Bronchial epithelial cell (primary cell): Measurements from ENCODE around the gene BTC. TPM values are rescaled to one million over a fixed set of nuclear protein-coding genes. Genes with fewer than 3 reads are reported as not detected.

Experiments
- DNase-seq: peaks from one replicate; pipeline ENCODE4 v3.0.0-alpha.2; 2010; ENCODE audit warnings: low read depth
- FAIRE-seq: peaks from 2 replicates; lab custom pipeline; 2011; peaks lifted over from hg19 to GRCh38; lab: Jason Lieb, UNC
- H3K27me3 ChIP-seq: 2 replicates; pipeline ENCODE4 v1.5.1; 2011; ENCODE audit warnings: low read length; ENCODE audit not compliant: control insufficient read depth, insufficient read depth
- H3K36me3 ChIP-seq: 2 replicates; pipeline ENCODE4 v1.5.1; 2011; ENCODE audit warnings: low read length; ENCODE audit not compliant: control insufficient read depth, insufficient read depth
- H3K4me3 ChIP-seq: 2 replicates; pipeline ENCODE4 v1.5.1; 2011; ENCODE audit warnings: mild to moderate bottlenecking, low read depth, low read length, control low read depth
- total RNA-seq: library from RNA; depleted of rRNA; stranded (reverse); fragments of >200 nt; gene quantifications from 2 replicates; pipeline ENCODE4 v1.2.1, GENCODE V29; 2014
- TF ChIP-seq, protein P1 (sequence below): IDR thresholded peaks from 2 replicates; pipeline ENCODE4 v1.5.1; 2011; ENCODE audit warnings: mild to moderate bottlenecking, moderate library complexity, low read length, control low read depth, inconsistent platforms; ENCODE audit not compliant: insufficient read depth, severe bottlenecking

BTC gene
- total RNA-seq, 1 donor from 2014 or later: 1.1 TPM

DNA sequence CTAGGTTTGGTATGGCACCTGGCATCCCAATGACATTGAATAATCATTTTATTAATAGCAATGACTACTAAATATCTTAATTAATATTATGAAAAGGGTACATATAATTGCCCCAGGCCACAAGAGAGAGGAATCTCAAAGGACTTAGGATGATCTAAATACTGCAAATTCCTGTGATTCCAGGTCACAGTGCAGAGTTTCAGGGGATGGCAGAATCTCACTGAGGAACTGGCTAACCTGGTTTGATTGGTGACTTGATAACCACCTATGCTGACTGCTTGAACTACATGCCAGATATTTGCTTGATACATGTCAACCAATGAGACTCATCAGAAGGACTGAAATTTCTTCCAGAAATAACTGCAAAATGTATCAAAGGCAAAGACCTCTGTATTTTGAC, 37.2 kb downstream of the BTC start:
- Histone ChIP-seq H3K27me3 (no peaks in the 10 kb centered on the region), H3K4me3 (no peak overlapping the region), H3K36me3 (no peaks in the 10 kb centered on the region)
- TF ChIP-seq, protein P1, sequence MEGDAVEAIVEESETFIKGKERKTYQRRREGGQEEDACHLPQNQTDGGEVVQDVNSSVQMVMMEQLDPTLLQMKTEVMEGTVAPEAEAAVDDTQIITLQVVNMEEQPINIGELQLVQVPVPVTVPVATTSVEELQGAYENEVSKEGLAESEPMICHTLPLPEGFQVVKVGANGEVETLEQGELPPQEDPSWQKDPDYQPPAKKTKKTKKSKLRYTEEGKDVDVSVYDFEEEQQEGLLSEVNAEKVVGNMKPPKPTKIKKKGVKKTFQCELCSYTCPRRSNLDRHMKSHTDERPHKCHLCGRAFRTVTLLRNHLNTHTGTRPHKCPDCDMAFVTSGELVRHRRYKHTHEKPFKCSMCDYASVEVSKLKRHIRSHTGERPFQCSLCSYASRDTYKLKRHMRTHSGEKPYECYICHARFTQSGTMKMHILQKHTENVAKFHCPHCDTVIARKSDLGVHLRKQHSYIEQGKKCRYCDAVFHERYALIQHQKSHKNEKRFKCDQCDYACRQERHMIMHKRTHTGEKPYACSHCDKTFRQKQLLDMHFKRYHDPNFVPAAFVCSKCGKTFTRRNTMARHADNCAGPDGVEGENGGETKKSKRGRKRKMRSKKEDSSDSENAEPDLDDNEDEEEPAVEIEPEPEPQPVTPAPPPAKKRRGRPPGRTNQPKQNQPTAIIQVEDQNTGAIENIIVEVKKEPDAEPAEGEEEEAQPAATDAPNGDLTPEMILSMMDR: no peak
- FAIRE-seq: no peak
- no peak for DNase-seq

GRCh38 chr4:74755486-74755885, 38.8 kb downstream of the BTC start:
- FAIRE-seq (no peak), DNase-seq (peak; percentile 52)
- Histone ChIP-seq H3K4me3 (no peak overlapping the region), H3K36me3 (no peaks in the 10 kb centered on the region), H3K27me3 (no peaks in the 10 kb centered on the region)
- TF ChIP-seq, protein P1: no peak

- FAIRE-seq (no peak), DNase-seq (no peak)
- Histone ChIP-seq H3K36me3 (no peaks in the 10 kb centered on the region), H3K27me3 (no peaks in the 10 kb centered on the region), H3K4me3 (no peak overlapping the region)
- TF ChIP-seq, protein P1: no peak
Observed at GRCh38 chr4:74754218-74754617, 40.1 kb downstream of the BTC start.

GRCh38 chr4:74752798-74753197, 41.5 kb downstream of the BTC start:
- TF ChIP-seq, protein P1: no peak
- Histone ChIP-seq H3K4me3 (no peak overlapping the region), H3K27me3 (no peaks in the 10 kb centered on the region), H3K36me3 (no peaks in the 10 kb centered on the region)
- no peak for DNase-seq
- FAIRE-seq: no peak

DNA sequence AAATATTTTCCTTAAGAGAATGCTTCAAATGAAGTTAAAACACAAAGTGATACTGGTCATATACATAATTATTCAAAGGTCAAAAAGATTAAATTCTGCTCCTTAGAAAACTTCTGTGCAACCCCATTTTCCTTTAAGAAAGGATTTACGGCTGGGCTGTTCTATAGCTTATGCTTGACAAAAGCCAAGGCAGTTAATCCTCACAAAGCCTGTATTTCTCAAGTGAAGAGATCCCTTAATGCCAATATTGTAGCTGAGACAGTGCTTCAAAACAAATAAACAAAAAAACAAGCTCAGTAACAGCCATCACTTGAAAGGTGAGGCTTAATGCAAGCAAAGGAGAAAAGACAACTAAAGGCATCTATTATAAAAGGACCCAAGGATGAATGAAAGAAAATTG, 42.5 kb downstream of the BTC start:
- FAIRE-seq (no peak), DNase-seq (no peak)
- H3K4me3 ChIP-seq: no peak overlapping the region
- no peaks in the 10 kb centered on the region for H3K27me3 ChIP-seq
- H3K36me3 ChIP-seq: no peaks in the 10 kb centered on the region
- TF ChIP-seq, protein P1: no peak

- Histone ChIP-seq H3K36me3 (no peaks in the 10 kb centered on the region), H3K27me3 (no peaks in the 10 kb centered on the region), H3K4me3 (no peak overlapping the region)
- DNase-seq: no peak
- TF ChIP-seq, protein P1: no peak
- FAIRE-seq: no peak
Observed at GRCh38 chr4:74751247-74751646, 43.1 kb downstream of the BTC start.
